Calu3 (cell line): ENCODE measurements around the gene BRIP1. TPM values are rescaled to one million over a fixed set of nuclear protein-coding genes. Genes with fewer than 3 reads are reported as not detected.

Source experiments
- BruUV-seq: library from RNA; stranded (reverse); fragments of 400-500 nt; replicated peaks from 2 replicates; lab custom pipeline; 2021; lab: Mats Ljungman, UMichigan
- CTCF ChIA-PET: fragments of 300-600 bp; sonication (Branson Sonifier 250); formaldehyde crosslinking; loops from one replicate; lab custom pipeline; 2022; ENCODE audit warnings: antibody characterized with exemption; lab: Charles Lee
- DNase-seq: peaks from one replicate; pipeline ENCODE4 v3.0.0; 2022
- H3K27ac Mint-ChIP-seq: one replicate; pipeline ENCODE4 v1.8.0; 2022; ENCODE audit warnings: mixed read lengths; ENCODE audit not compliant: unreplicated experiment
- H3K27me3 Mint-ChIP-seq: one replicate; pipeline ENCODE4 v1.8.0; 2022; ENCODE audit warnings: mixed read lengths; ENCODE audit not compliant: unreplicated experiment
- H3K36me3 Mint-ChIP-seq: one replicate; pipeline ENCODE4 v1.8.0; 2022; ENCODE audit warnings: mild to moderate bottlenecking, moderate library complexity, mixed read lengths; ENCODE audit not compliant: insufficient read depth, unreplicated experiment
- H3K4me1 Mint-ChIP-seq: one replicate; pipeline ENCODE4 v1.8.0; 2022; ENCODE audit warnings: mild to moderate bottlenecking, low read depth, mixed read lengths; ENCODE audit not compliant: unreplicated experiment
- H3K4me3 Mint-ChIP-seq: one replicate; pipeline ENCODE4 v1.8.0; 2022; ENCODE audit warnings: mild to moderate bottlenecking, low read depth, moderate library complexity, mixed read lengths; ENCODE audit not compliant: unreplicated experiment
- H3K9me3 Mint-ChIP-seq: one replicate; pipeline ENCODE4 v1.8.0; 2022; ENCODE audit warnings: low read depth, mixed read lengths; ENCODE audit not compliant: unreplicated experiment
- CTCF ChIP-seq: fragments of 200-600 bp; IDR thresholded peaks from one replicate; pipeline ENCODE4 v1.8.0; 2022; ENCODE audit warnings: antibody characterized with exemption; ENCODE audit not compliant: unreplicated experiment
- intact Hi-C: fragments of 100-400 bp; cut with micrococcal nuclease; formaldehyde crosslinking; loops from one replicate; pipeline ENCODE4 v1.10.0; 2022; ENCODE audit not compliant: unreplicated experiment
- total RNA-seq: library from RNA; stranded (reverse); gene quantifications from 2 replicates; pipeline ENCODE4 v1.2.3, GENCODE V29; 2022

Gene BRIP1
- total RNA-seq, 1 experiment from 2014 or later, result 12.3 TPM

GRCh38 chr17:61700252-61700651 is 163.1 kb downstream of the BRIP1 start:
- H3K36me3 Mint-ChIP-seq, result no peaks in the 10 kb centered on the region
- H3K27me3 Mint-ChIP-seq, result no peaks in the 10 kb centered on the region
- H3K4me3 Mint-ChIP-seq, result no peak overlapping the region
- intact Hi-C loops, result no loop called here
- H3K27ac Mint-ChIP-seq, result no peak overlapping the region
- H3K9me3 Mint-ChIP-seq, result peaks cover 5% of the 10 kb centered on the region
- no TSS peak for BruUV-seq
- CTCF ChIA-PET, result no interaction called here
- no peak for TF ChIP-seq CTCF
- no peaks in the 10 kb centered on the region for H3K4me1 Mint-ChIP-seq
- no peak for DNase-seq

- H3K9me3 Mint-ChIP-seq, result peaks cover 5% of the 10 kb centered on the region
- CTCF ChIA-PET, result no interaction called here
- no peak for DNase-seq
- TF ChIP-seq CTCF, result no peak
- H3K27ac Mint-ChIP-seq, result no peak overlapping the region
- BruUV-seq, result no TSS peak
- H3K4me1 Mint-ChIP-seq, result no peaks in the 10 kb centered on the region
- no peak overlapping the region for H3K4me3 Mint-ChIP-seq
- intact Hi-C loops, result no loop called here
- H3K27me3 Mint-ChIP-seq, result no peaks in the 10 kb centered on the region
- H3K36me3 Mint-ChIP-seq, result no peaks in the 10 kb centered on the region
These were observed 163.6 kb downstream of the BRIP1 start for GRCh38 chr17:61699694-61700093.

- Mint-ChIP-seq H3K4me1 (no peaks in the 10 kb centered on the region), H3K27me3 (no peaks in the 10 kb centered on the region), H3K27ac (no peak overlapping the region), H3K36me3 (no peaks in the 10 kb centered on the region), H3K4me3 (no peak overlapping the region), H3K9me3 (peaks cover 5% of the 10 kb centered on the region)
- BruUV-seq, result no TSS peak
- CTCF ChIA-PET, result no interaction called here
- intact Hi-C loops, result no loop called here
- TF ChIP-seq CTCF, result no peak
- DNase-seq, result no peak
These were observed 164.3 kb downstream of the BRIP1 start for GRCh38 chr17:61699032-61699431.

GRCh38 chr17:61698244-61698643 is 165.1 kb downstream of the BRIP1 start:
- CTCF ChIA-PET, result no interaction called here
- no peak overlapping the region for H3K27ac Mint-ChIP-seq
- TF ChIP-seq CTCF, result no peak
- BruUV-seq, result no TSS peak
- H3K36me3 Mint-ChIP-seq, result no peaks in the 10 kb centered on the region
- H3K9me3 Mint-ChIP-seq, result peaks cover 5% of the 10 kb centered on the region
- no peaks in the 10 kb centered on the region for H3K4me1 Mint-ChIP-seq
- no peak overlapping the region for H3K4me3 Mint-ChIP-seq
- intact Hi-C loops, result no loop called here
- H3K27me3 Mint-ChIP-seq, result no peaks in the 10 kb centered on the region
- no peak for DNase-seq
